SU-DHL-6 (cell line): ENCODE data around the gene PRR20A.
"Not testable (repeated sequence)": the region's sequence is repeated elsewhere in the genome, so short reads cannot be mapped to it uniquely, and the experiment has no call there.

ENCODE experiments used
- H2AFZ ChIP-seq: fragments of 200-600 bp; sonication (generic); 2 replicates; pipeline ENCODE4 v1.6.1; 2014; ENCODE audit warnings: low read depth, mild to moderate bottlenecking, moderate library complexity, mixed read lengths, antibody characterized with exemption, low read length; ENCODE audit not compliant: severe bottlenecking
- H3F3A ChIP-seq: fragments of 200-600 bp; shearing (Covaris generic); 2 replicates; pipeline ENCODE4 v1.6.0; 2016; ENCODE audit warnings: antibody characterized with exemption, mild to moderate bottlenecking; ENCODE audit not compliant: insufficient read depth
- H3K27ac ChIP-seq: fragments of 200-600 bp; sonication (generic); 2 replicates; pipeline ENCODE4 v1.5.1; 2016; ENCODE audit warnings: low read depth, mild to moderate bottlenecking, low read length, moderate library complexity, mixed read lengths
- H3K27me3 ChIP-seq: fragments of 200-600 bp; sonication (generic), shearing (Covaris generic); 2 replicates; pipeline ENCODE4 v1.6.0; 2014; ENCODE audit warnings: mild to moderate bottlenecking, low read length
- H3K36me3 ChIP-seq: fragments of 200-600 bp; sonication (generic); 2 replicates; pipeline ENCODE4 v1.6.1; 2014; ENCODE audit warnings: mild to moderate bottlenecking, low read length, mixed read lengths
- H3K4me2 ChIP-seq: fragments of 300-600, 200-600 bp; shearing (Covaris generic), sonication (generic); 2 replicates; pipeline ENCODE4 v1.6.0; 2014; ENCODE audit warnings: low read length, low read depth, mild to moderate bottlenecking; ENCODE audit not compliant: poor library complexity, severe bottlenecking
- H3K4me3 ChIP-seq: fragments of 200-600 bp; sonication (generic); 2 replicates; pipeline ENCODE4 v1.5.1; 2014; ENCODE audit warnings: antibody characterized with exemption, low read length, mild to moderate bottlenecking, mixed read lengths; ENCODE audit not compliant: insufficient read depth, poor library complexity, severe bottlenecking
- H3K79me2 ChIP-seq: fragments of 200-600 bp; sonication (generic); 2 replicates; pipeline ENCODE4 v1.6.1; 2014; ENCODE audit warnings: mild to moderate bottlenecking, low read length, moderate library complexity; ENCODE audit not compliant: insufficient read depth
- H3K9ac ChIP-seq: fragments of 200-600 bp; sonication (generic); 2 replicates; pipeline ENCODE4 v1.7.0; 2014; ENCODE audit warnings: mild to moderate bottlenecking, low read length
- H3K9me2 ChIP-seq: fragments of 200-600 bp; sonication (generic); replicated peaks from 2 replicates; pipeline ENCODE4 v1.6.1; 2014; ENCODE audit warnings: low read length; ENCODE audit not compliant: insufficient read depth
- H3K9me3 ChIP-seq: fragments of 200-600 bp; sonication (generic); 2 replicates; pipeline ENCODE4 v1.6.1; 2014; ENCODE audit warnings: low read length, mixed read lengths; ENCODE audit not compliant: insufficient read depth
- H4K20me1 ChIP-seq: fragments of 200-600 bp; sonication (generic); 2 replicates; pipeline ENCODE4 v1.6.1; 2014; ENCODE audit warnings: low read depth, mild to moderate bottlenecking, antibody characterized with exemption, low read length, moderate library complexity, mixed read lengths
- EZH2phosphoT487 ChIP-seq: fragments of 200-600 bp; sonication (generic), shearing (Covaris generic); conservative IDR thresholded peaks from 2 replicates; pipeline ENCODE4 v1.6.1; 2018; ENCODE audit warnings: mild to moderate bottlenecking, antibody characterized with exemption, low read length, moderate library complexity, mixed read lengths
- TF ChIP-seq, protein P1 (sequence below): fragments of 200-600 bp; sonication (generic); IDR thresholded peaks from one replicate; pipeline ENCODE4 v1.5.1; 2017; ENCODE audit warnings: antibody characterized with exemption, mild to moderate bottlenecking, low read length, moderate library complexity; ENCODE audit not compliant: insufficient read depth, poor library complexity, severe bottlenecking

The PRR20A gene

DNA sequence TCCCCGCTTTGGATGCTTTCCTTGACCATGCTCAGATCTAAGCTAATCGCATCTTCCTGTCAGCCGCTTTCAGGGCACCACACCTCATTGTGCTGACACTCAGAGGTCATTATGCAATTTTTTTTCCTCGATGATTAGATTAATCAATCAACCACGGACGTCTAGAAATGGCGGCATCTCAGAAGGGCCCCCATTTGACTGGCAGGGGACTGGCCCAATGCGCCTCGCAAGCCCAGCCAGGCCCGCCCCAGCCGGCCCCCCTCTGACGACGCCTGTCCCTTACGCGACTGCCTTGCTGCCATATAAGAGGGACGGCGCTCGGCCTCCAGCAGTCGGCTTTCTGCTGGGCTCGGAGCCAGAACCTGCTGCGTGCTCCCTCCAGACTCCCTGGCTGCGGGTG lies 13.0 kb downstream of the PRR20A start, which contains the start of gene PRR20C:
PRR20C (plus strand) TSS at position 301 of the 400 bp plus-strand sequence. CDS start 387 bp downstream, outside the sequence.
- H3K9ac ChIP-seq, H2AFZ ChIP-seq, H3K36me3 ChIP-seq, H3K4me2 ChIP-seq, H3K27ac ChIP-seq, H3K79me2 ChIP-seq, H3K9me2 ChIP-seq, H3K4me3 ChIP-seq, H4K20me1 ChIP-seq, H3K9me3 ChIP-seq, H3K27me3 ChIP-seq, H3F3A ChIP-seq: not testable (repeated sequence)

DNA sequence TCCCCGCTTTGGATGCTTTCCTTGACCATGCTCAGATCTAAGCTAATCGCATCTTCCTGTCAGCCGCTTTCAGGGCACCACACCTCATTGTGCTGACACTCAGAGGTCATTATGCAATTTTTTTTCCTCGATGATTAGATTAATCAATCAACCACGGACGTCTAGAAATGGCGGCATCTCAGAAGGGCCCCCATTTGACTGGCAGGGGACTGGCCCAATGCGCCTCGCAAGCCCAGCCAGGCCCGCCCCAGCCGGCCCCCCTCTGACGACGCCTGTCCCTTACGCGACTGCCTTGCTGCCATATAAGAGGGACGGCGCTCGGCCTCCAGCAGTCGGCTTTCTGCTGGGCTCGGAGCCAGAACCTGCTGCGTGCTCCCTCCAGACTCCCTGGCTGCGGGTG lies 19.6 kb downstream of the PRR20A start, which contains the start of gene PRR20D:
PRR20D (plus strand) TSS at position 301 of the 400 bp plus-strand sequence. CDS start 387 bp downstream, outside the sequence.
- not testable (repeated sequence) for H4K20me1 ChIP-seq, H3K4me2 ChIP-seq, H3K79me2 ChIP-seq, H3K9me3 ChIP-seq, H3F3A ChIP-seq, H3K9ac ChIP-seq, H3K27me3 ChIP-seq, H2AFZ ChIP-seq, H3K36me3 ChIP-seq, H3K27ac ChIP-seq, H3K9me2 ChIP-seq, H3K4me3 ChIP-seq

DNA sequence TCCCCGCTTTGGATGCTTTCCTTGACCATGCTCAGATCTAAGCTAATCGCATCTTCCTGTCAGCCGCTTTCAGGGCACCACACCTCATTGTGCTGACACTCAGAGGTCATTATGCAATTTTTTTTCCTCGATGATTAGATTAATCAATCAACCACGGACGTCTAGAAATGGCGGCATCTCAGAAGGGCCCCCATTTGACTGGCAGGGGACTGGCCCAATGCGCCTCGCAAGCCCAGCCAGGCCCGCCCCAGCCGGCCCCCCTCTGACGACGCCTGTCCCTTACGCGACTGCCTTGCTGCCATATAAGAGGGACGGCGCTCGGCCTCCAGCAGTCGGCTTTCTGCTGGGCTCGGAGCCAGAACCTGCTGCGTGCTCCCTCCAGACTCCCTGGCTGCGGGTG lies 26.2 kb downstream of the PRR20A start, which contains the start of gene PRR20E:
PRR20E (plus strand) TSS at position 301 of the 400 bp plus-strand sequence. CDS start 387 bp downstream, outside the sequence.
- H3K9ac ChIP-seq, H3F3A ChIP-seq, H3K4me2 ChIP-seq, H3K36me3 ChIP-seq, H3K4me3 ChIP-seq, H2AFZ ChIP-seq, H3K27me3 ChIP-seq, H3K27ac ChIP-seq, H3K9me3 ChIP-seq, H3K9me2 ChIP-seq, H3K79me2 ChIP-seq, H4K20me1 ChIP-seq: not testable (repeated sequence)

GRCh38 chr13:57191667-57192066 lies 50.9 kb downstream of the PRR20A start:
- Histone ChIP-seq H3K9me3 (no peaks in the 10 kb centered on the region), H3F3A (no peaks in the 10 kb centered on the region), H4K20me1 (no peaks in the 10 kb centered on the region), H3K9ac (no peak overlapping the region), H3K27ac (no peak overlapping the region), H3K79me2 (no peaks in the 10 kb centered on the region), H3K36me3 (no peaks in the 10 kb centered on the region), H3K4me2 (no peak overlapping the region), H3K9me2 (no peaks in the 10 kb centered on the region), H3K27me3 (no peaks in the 10 kb centered on the region), H3K4me3 (no peak overlapping the region), H2AFZ (no peak overlapping the region)
- TF ChIP-seq, protein P1, sequence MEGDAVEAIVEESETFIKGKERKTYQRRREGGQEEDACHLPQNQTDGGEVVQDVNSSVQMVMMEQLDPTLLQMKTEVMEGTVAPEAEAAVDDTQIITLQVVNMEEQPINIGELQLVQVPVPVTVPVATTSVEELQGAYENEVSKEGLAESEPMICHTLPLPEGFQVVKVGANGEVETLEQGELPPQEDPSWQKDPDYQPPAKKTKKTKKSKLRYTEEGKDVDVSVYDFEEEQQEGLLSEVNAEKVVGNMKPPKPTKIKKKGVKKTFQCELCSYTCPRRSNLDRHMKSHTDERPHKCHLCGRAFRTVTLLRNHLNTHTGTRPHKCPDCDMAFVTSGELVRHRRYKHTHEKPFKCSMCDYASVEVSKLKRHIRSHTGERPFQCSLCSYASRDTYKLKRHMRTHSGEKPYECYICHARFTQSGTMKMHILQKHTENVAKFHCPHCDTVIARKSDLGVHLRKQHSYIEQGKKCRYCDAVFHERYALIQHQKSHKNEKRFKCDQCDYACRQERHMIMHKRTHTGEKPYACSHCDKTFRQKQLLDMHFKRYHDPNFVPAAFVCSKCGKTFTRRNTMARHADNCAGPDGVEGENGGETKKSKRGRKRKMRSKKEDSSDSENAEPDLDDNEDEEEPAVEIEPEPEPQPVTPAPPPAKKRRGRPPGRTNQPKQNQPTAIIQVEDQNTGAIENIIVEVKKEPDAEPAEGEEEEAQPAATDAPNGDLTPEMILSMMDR: no peak
- TF ChIP-seq EZH2phosphoT487: no peak
